ENCODE measurements around the gene OR8B12. TPM values are rescaled to one million over a fixed set of nuclear protein-coding genes. Genes with fewer than 3 reads are reported as not detected.

Gene OR8B12
- total RNA-seq, 1 donor from 2014 or later: not detected

- Mint-ChIP-seq H3K4me1 (ENCODE audit: unreplicated experiment) (no peaks in the 10 kb centered on the region), H3K9me3 (ENCODE audit: unreplicated experiment) (no peaks in the 10 kb centered on the region), H3K27me3 (ENCODE audit: unreplicated experiment) (no peaks in the 10 kb centered on the region), H3K4me3 (ENCODE audit: unreplicated experiment) (no peak overlapping the region), H3K36me3 (ENCODE audit: low read depth, unreplicated experiment) (no peaks in the 10 kb centered on the region), H3K27ac (ENCODE audit: unreplicated experiment) (no peak overlapping the region)
- no peak for TF ChIP-seq CTCF (IDR thresholded peaks at IDR 0.05; ENCODE audit: unreplicated experiment)
- DNase-seq (ENCODE audit: low spot score): no peak
Observed at GRCh38 chr11:124493016-124493655, 50.3 kb downstream of the OR8B12 start.

Other genes starting within 250 kb of the OR8B12 start
- not detected for gene OR8D1, start 229.7 kb downstream of the OR8B12 start, total RNA-seq (ENCODE audit: unreplicated experiment)
- gene OR8D2, start 223.5 kb downstream of the OR8B12 start, total RNA-seq (ENCODE audit: unreplicated experiment): not detected
- not detected for gene OR8B2, start 159.2 kb downstream of the OR8B12 start, total RNA-seq (ENCODE audit: unreplicated experiment)
- not detected for gene OR8B3, start 144.6 kb downstream of the OR8B12 start, total RNA-seq (ENCODE audit: unreplicated experiment)
- not detected for gene OR8B4, start 118.8 kb downstream of the OR8B12 start, total RNA-seq (ENCODE audit: unreplicated experiment)
- gene OR8B8, start 98.0 kb downstream of the OR8B12 start, total RNA-seq (ENCODE audit: unreplicated experiment): 0.28 TPM
- gene OR8A1, start 26.3 kb upstream of the OR8B12 start, total RNA-seq (ENCODE audit: unreplicated experiment): 0.46 TPM
- 0.21 TPM for gene PANX3, start 67.8 kb upstream of the OR8B12 start, total RNA-seq (ENCODE audit: unreplicated experiment)
- gene TBRG1, start 79.2 kb upstream of the OR8B12 start, total RNA-seq (ENCODE audit: unreplicated experiment): 87.3 TPM
- gene SIAE, start 130.1 kb upstream of the OR8B12 start, total RNA-seq (ENCODE audit: unreplicated experiment): 11.4 TPM
- 4.3 TPM for gene SPA17, start 130.2 kb upstream of the OR8B12 start, total RNA-seq (ENCODE audit: unreplicated experiment)
- 17.0 TPM for gene NRGN, start 196.3 kb upstream of the OR8B12 start, total RNA-seq (ENCODE audit: unreplicated experiment)
- 8.6 TPM for gene VSIG2, start 208.6 kb upstream of the OR8B12 start, total RNA-seq (ENCODE audit: unreplicated experiment)
- 490 TPM for gene ESAM, start 218.6 kb upstream of the OR8B12 start, total RNA-seq (ENCODE audit: unreplicated experiment)

Data from endothelial cell (in vitro differentiated cells).